HUES64 (cell line): Measurements from ENCODE around the gene GPR61.

Source experiments
- H3K27ac ChIP-seq: 2 replicates; pipeline ENCODE4 v1.7.0; 2013; ENCODE audit warnings: low read depth, low read length, inconsistent platforms
- H3K27me3 ChIP-seq: 2 replicates; pipeline ENCODE4 v1.6.1; 2013; ENCODE audit warnings: mild to moderate bottlenecking, low read length; ENCODE audit not compliant: insufficient read depth
- H3K36me3 ChIP-seq: 2 replicates; pipeline ENCODE4 v1.6.1; 2013; ENCODE audit warnings: mild to moderate bottlenecking, low read length; ENCODE audit not compliant: insufficient read depth
- H3K4me1 ChIP-seq: 2 replicates; pipeline ENCODE4 v1.6.1; 2013; ENCODE audit warnings: mild to moderate bottlenecking, low read length, moderate library complexity; ENCODE audit not compliant: insufficient read depth
- H3K4me3 ChIP-seq: 2 replicates; pipeline ENCODE4 v1.5.1; 2013; ENCODE audit warnings: mild to moderate bottlenecking, low read length, moderate library complexity
- H3K9ac ChIP-seq: 2 replicates; pipeline ENCODE4 v1.6.1; 2013; ENCODE audit warnings: mild to moderate bottlenecking, low read depth, low read length
- H3K9me3 ChIP-seq: 2 replicates; pipeline ENCODE4 v1.6.1; 2013; ENCODE audit warnings: low read depth, low read length; ENCODE audit not compliant: insufficient read depth
- WGBS: fragments of 150-250, 120-280 bp; methylation state at CpG from one replicate; pipeline ENCODE4 v1.1.7; 2013; ENCODE audit warnings: missing lambda C conversion rate; 5-methylcytosine and 5-hydroxymethylcytosine counted together

GPR61 gene

GRCh38 chr1:109541102-109541501 is 1.4 kb downstream of the GPR61 start:
- no peaks in the 10 kb centered on the region for H3K36me3 ChIP-seq
- no peaks in the 10 kb centered on the region for H3K9me3 ChIP-seq
- no peak overlapping the region for H3K4me3 ChIP-seq
- no peak overlapping the region for H3K27ac ChIP-seq
- no peaks in the 10 kb centered on the region for H3K4me1 ChIP-seq
- H3K27me3 ChIP-seq: no peaks in the 10 kb centered on the region
- WGBS: 83% methylated on average over 3 of the region's 3 CpGs
- H3K9ac ChIP-seq: no peak overlapping the region

- Histone ChIP-seq H3K27ac (no peak overlapping the region), H3K4me1 (peaks cover 13% of the 10 kb centered on the region; the same call in 1 of the 2 replicates), H3K4me3 (no peak overlapping the region), H3K9me3 (no peaks in the 10 kb centered on the region), H3K9ac (no peak overlapping the region), H3K36me3 (no peaks in the 10 kb centered on the region), H3K27me3 (no peaks in the 10 kb centered on the region)
- WGBS: 93% methylated on average over 10 of the region's 10 CpGs
Observed at GRCh38 chr1:109542657-109543056, 3.0 kb downstream of the GPR61 start.

GRCh38 chr1:109543283-109543987 is 3.8 kb downstream of the GPR61 start:
- no peaks in the 10 kb centered on the region for H3K36me3 ChIP-seq
- H3K4me3 ChIP-seq: no peak overlapping the region
- H3K27me3 ChIP-seq: no peaks in the 10 kb centered on the region
- H3K9ac ChIP-seq: no peak overlapping the region
- peaks cover 13% of the 10 kb centered on the region; the same call in 1 of the 2 replicates for H3K4me1 ChIP-seq
- no peaks in the 10 kb centered on the region for H3K9me3 ChIP-seq
- 93% methylated on average over 24 of the region's 24 CpGs for WGBS
- no peak overlapping the region for H3K27ac ChIP-seq

GRCh38 chr1:109543988-109544735 is 4.5 kb downstream of the GPR61 start:
- H3K9ac ChIP-seq: no peak overlapping the region
- no peak overlapping the region for H3K27ac ChIP-seq
- no peaks in the 10 kb centered on the region for H3K36me3 ChIP-seq
- no peak overlapping the region for H3K4me3 ChIP-seq
- no peaks in the 10 kb centered on the region for H3K9me3 ChIP-seq
- H3K27me3 ChIP-seq: no peaks in the 10 kb centered on the region
- WGBS: 85% methylated on average over 14 of the region's 14 CpGs
- H3K4me1 ChIP-seq: peaks cover 13% of the 10 kb centered on the region; the same call in 1 of the 2 replicates

- peaks cover 21% of the 10 kb centered on the region for H3K4me1 ChIP-seq
- peak overlapping the region; percentile 98 for H3K4me3 ChIP-seq
- no peaks in the 10 kb centered on the region for H3K27me3 ChIP-seq
- H3K9me3 ChIP-seq: no peaks in the 10 kb centered on the region
- peak overlapping the region; percentile 38; the same call in 1 of the 2 replicates for H3K27ac ChIP-seq
- H3K9ac ChIP-seq: no peak overlapping the region
- 49% methylated on average over 5 of the region's 5 CpGs for WGBS
- H3K36me3 ChIP-seq: no peaks in the 10 kb centered on the region
Observed at GRCh38 chr1:109546311-109547109, 6.8 kb downstream of the GPR61 start.

- WGBS: 19% methylated on average over 22 of the region's 22 CpGs
- H3K9me3 ChIP-seq: no peaks in the 10 kb centered on the region
Observed at GRCh38 chr1:109547463-109548320, 8.0 kb downstream of the GPR61 start.

GRCh38 chr1:109548321-109549267 is 8.9 kb downstream of the GPR61 start, which contains the start of gene GNAI3:
Gene GNAI3, plus strand, starts transcription at chr1:109548615. Its CDS starts 106 bp downstream, at chr1:109548721.
- Histone ChIP-seq H3K27me3 (no peaks in the 10 kb centered on the region), H3K27ac (peak within 1 kb of the TSS; percentile 88), H3K4me1 (peaks cover 21% of the 10 kb centered on the region), H3K36me3 (no peaks in the 10 kb centered on the region), H3K9ac (peak within 1 kb of the TSS; percentile 88), H3K4me3 (peak within 1 kb of the TSS; percentile 98), H3K9me3 (no peaks in the 10 kb centered on the region)
- WGBS: under 1% methylated on average over 68 of the region's 68 CpGs

More at GRCh38 chr1:109547463-109548320, 8.0 kb downstream of the GPR61 start:
- Histone ChIP-seq H3K9ac (peak overlapping the region; percentile 88), H3K4me3 (peak overlapping the region; percentile 98), H3K27ac (peak overlapping the region; percentile 75; the same call in 1 of the 2 replicates), H3K4me1 (peaks cover 21% of the 10 kb centered on the region), H3K36me3 (no peaks in the 10 kb centered on the region), H3K27me3 (no peaks in the 10 kb centered on the region)

- Histone ChIP-seq H3K4me1 (peaks cover 24% of the 10 kb centered on the region), H3K9ac (no peak overlapping the region), H3K4me3 (no peak overlapping the region), H3K27ac (no peak overlapping the region), H3K36me3 (no peaks in the 10 kb centered on the region), H3K9me3 (no peaks in the 10 kb centered on the region), H3K27me3 (no peaks in the 10 kb centered on the region)
- 98% methylated on average over 2 of the region's 2 CpGs for WGBS
Observed at GRCh38 chr1:109556563-109556962, 16.9 kb downstream of the GPR61 start.

GRCh38 chr1:109557520-109557919 is 17.8 kb downstream of the GPR61 start:
- Histone ChIP-seq H3K4me3 (no peak overlapping the region), H3K27ac (no peak overlapping the region), H3K9ac (no peak overlapping the region), H3K36me3 (no peaks in the 10 kb centered on the region), H3K4me1 (peaks cover 34% of the 10 kb centered on the region), H3K27me3 (no peaks in the 10 kb centered on the region), H3K9me3 (no peaks in the 10 kb centered on the region)
- 96% methylated on average over 5 of the region's 5 CpGs for WGBS
